ENCODE results near the gene ATP8A2.

GRCh38 chr13:25862156-25862555, 490.4 kb downstream of the ATP8A2 start:
- TF ChIP-seq, protein P1, sequence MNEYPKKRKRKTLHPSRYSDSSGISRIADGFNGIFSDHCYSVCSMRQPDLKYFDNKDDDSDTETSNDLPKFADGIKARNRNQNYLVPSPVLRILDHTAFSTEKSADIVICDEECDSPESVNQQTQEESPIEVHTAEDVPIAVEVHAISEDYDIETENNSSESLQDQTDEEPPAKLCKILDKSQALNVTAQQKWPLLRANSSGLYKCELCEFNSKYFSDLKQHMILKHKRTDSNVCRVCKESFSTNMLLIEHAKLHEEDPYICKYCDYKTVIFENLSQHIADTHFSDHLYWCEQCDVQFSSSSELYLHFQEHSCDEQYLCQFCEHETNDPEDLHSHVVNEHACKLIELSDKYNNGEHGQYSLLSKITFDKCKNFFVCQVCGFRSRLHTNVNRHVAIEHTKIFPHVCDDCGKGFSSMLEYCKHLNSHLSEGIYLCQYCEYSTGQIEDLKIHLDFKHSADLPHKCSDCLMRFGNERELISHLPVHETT (CRISPR knock-in tag; conservative IDR thresholded peaks at IDR 0.05 in 1 of 2, IDR thresholded peaks at IDR 0.05 in 1 of 2): no peak
- TF ChIP-seq RAD21 (CRISPR knock-in tag; conservative IDR thresholded peaks at IDR 0.05 in 1 of 2, IDR thresholded peaks at IDR 0.05 in 1 of 2) (no peak), MXD1 (CRISPR knock-in tag; IDR thresholded peaks at IDR 0.05; ENCODE audit: borderline replicate concordance, poor library complexity, severe bottlenecking) (no peak), U2AF2 (optimal IDR thresholded peaks at IDR 0.05; ENCODE audit: low read depth, low read length) (no peak), ZBTB34 (CRISPR knock-in tag; IDR thresholded peaks at IDR 0.05) (no peak), POLR2G (IDR thresholded peaks at IDR 0.05; ENCODE audit: low read depth, low read length) (no peak), TEAD2 (tag; IDR thresholded peaks at IDR 0.05) (no peak), DACH1 (IDR thresholded peaks at IDR 0.05; ENCODE audit: partially characterized antibody) (no peak), TOE1 (IDR thresholded peaks at IDR 0.05; ENCODE audit: borderline replicate concordance) (no peak), TOE1 (CRISPR knock-in tag; IDR thresholded peaks at IDR 0.05; ENCODE audit: borderline replicate concordance, low read depth) (no peak)
- TF ChIP-seq, protein P2, sequence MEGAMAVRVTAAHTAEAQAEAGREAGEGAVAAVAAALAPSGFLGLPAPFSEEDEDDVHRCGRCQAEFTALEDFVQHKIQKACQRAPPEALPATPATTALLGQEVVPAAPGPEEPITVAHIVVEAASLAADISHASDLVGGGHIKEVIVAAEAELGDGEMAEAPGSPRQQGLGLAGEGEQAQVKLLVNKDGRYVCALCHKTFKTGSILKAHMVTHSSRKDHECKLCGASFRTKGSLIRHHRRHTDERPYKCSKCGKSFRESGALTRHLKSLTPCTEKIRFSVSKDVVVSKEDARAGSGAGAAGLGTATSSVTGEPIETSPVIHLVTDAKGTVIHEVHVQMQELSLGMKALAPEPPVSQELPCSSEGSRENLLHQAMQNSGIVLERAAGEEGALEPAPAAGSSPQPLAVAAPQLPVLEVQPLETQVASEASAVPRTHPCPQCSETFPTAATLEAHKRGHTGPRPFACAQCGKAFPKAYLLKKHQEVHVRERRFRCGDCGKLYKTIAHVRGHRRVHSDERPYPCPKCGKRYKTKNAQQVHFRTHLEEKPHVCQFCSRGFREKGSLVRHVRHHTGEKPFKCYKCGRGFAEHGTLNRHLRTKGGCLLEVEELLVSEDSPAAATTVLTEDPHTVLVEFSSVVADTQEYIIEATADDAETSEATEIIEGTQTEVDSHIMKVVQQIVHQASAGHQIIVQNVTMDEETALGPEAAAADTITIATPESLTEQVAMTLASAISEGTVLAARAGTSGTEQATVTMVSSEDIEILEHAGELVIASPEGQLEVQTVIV (CRISPR knock-in tag; IDR thresholded peaks at IDR 0.05; ENCODE audit: borderline replicate concordance): no peak

Data from K562 (cell line).